ENCODE results near the gene ADARB2. TPM values are rescaled to one million over a fixed set of nuclear protein-coding genes. Genes with fewer than 3 reads are reported as not detected.

Gene ADARB2
- total RNA-seq, 2 donors from 2014 or later, result 1.1 to 1.8 TPM

DNA sequence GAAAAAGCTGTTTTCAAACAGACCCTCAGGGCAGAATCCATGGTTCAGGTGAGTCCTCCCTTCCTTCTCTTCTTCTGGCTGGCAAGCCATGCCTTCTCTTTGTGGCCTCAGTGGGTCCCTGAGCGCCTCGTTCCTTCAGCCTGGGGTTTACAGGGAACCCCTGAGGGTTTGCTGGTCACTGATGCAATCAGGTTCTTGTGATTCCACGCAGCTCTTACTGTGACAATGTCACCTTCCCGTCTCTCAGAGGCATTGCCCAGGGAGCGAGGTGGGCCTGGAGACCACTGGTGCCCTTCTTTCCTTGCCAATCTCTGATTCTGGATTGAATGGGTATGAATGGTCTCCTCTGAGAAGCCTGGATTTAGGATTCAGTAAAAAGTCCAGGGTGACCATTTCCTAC lies 132.2 kb downstream of the ADARB2 start:
- peaks cover 3% of the 10 kb centered on the region for H3K27me3 Mint-ChIP-seq (ENCODE audit: insufficient read depth)

DNA sequence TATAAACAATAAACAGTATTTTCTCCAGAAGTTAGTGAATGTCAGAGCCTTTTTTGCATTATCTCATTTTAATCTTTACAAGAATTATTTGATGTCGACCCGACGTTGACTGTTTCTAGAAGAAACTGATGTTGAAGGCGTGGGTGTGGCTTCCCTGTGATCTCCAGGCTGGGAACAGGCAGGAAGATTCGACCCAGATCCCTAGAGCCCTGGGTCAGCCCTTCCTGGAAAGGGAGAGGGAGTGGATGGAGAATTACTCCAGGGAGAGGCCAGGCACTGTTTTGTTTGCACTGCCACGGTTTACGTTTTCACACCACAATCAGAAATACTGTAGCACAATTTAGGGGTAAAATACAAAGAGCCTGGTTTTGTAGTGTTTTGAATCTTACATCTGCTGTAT lies 133.1 kb downstream of the ADARB2 start:
- H3K36me3 ChIP-seq (ENCODE audit: control insufficient read depth, insufficient read depth, low read length), result no peaks in the 10 kb centered on the region
- 74 to 92% methylated on average over 3 to 7 of the region's 7 CpGs for WGBS, 2 experiments (ENCODE audit: insufficient coverage in 1 of 2, insufficient read length in 1 of 2)

More for the DNA sequence above, 132.2 kb downstream of the ADARB2 start:
- Histone ChIP-seq H3K27me3 (ENCODE audit: control insufficient read depth, insufficient read depth, low read length, poor library complexity, severe bottlenecking) (no peaks in the 10 kb centered on the region), H3K9me3 (ENCODE audit: control insufficient read depth, low read length) (no peaks in the 10 kb centered on the region), H3K36me3 (ENCODE audit: control insufficient read depth, insufficient read depth, low read length) (no peaks in the 10 kb centered on the region), H3K4me1 (ENCODE audit: control insufficient read depth, insufficient read depth, low read length) (peaks cover 4% of the 10 kb centered on the region), H3K4me3 (ENCODE audit: low read length) (no peak overlapping the region), H3K9ac (ENCODE audit: extremely low read depth, low read length, poor library complexity, severe bottlenecking) (no peak overlapping the region), H3K27ac (ENCODE audit: low read depth, low read length) (no peak overlapping the region)
- H3K4me3 Mint-ChIP-seq, result no peak overlapping the region
- 83 to 89% methylated on average over 3 to 5 of the region's 5 CpGs for WGBS, 2 experiments (ENCODE audit: insufficient coverage in 1 of 2, insufficient read length in 1 of 2)
- TF ChIP-seq, protein P1, sequence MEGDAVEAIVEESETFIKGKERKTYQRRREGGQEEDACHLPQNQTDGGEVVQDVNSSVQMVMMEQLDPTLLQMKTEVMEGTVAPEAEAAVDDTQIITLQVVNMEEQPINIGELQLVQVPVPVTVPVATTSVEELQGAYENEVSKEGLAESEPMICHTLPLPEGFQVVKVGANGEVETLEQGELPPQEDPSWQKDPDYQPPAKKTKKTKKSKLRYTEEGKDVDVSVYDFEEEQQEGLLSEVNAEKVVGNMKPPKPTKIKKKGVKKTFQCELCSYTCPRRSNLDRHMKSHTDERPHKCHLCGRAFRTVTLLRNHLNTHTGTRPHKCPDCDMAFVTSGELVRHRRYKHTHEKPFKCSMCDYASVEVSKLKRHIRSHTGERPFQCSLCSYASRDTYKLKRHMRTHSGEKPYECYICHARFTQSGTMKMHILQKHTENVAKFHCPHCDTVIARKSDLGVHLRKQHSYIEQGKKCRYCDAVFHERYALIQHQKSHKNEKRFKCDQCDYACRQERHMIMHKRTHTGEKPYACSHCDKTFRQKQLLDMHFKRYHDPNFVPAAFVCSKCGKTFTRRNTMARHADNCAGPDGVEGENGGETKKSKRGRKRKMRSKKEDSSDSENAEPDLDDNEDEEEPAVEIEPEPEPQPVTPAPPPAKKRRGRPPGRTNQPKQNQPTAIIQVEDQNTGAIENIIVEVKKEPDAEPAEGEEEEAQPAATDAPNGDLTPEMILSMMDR (conservative IDR thresholded peaks at IDR 0.05), result no peak
- H3K27ac Mint-ChIP-seq, result no peak overlapping the region
- peaks cover 6% of the 10 kb centered on the region for H3K4me1 Mint-ChIP-seq
- H3K9me3 Mint-ChIP-seq, result no peaks in the 10 kb centered on the region
- no peak for DNase-seq
- no peaks in the 10 kb centered on the region for H3K36me3 Mint-ChIP-seq (ENCODE audit: low read depth)

DNA sequence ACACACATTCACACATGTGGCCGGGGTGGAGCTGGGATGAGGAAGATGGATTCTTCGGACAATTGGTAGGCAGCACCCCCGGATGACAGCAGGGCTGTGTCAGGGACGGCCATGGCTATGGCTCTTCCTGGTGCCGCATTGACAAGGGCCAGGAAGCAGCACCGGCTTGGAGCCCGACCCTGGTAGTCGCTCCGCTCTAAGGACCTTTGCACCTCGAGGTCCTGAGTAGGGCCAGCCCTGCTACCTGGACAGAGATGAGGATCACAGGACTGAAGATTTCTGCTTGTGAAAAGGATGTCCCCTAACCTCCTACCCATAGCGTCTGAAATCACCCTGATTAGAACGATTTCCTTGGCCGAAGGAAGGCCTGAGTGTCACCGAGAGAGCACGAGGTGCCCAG lies 134.1 kb downstream of the ADARB2 start:
- no peak overlapping the region for H3K4me3 ChIP-seq (ENCODE audit: low read length)
- no peak overlapping the region for H3K27ac ChIP-seq (ENCODE audit: low read depth, low read length)
- Mint-ChIP-seq H3K4me1 (no peaks in the 10 kb centered on the region), H3K36me3 (ENCODE audit: low read depth) (no peaks in the 10 kb centered on the region), H3K27ac (no peak overlapping the region), H3K4me3 (no peak overlapping the region), H3K9me3 (no peaks in the 10 kb centered on the region), H3K27me3 (ENCODE audit: insufficient read depth) (no peaks in the 10 kb centered on the region)
- 78 to 81% methylated on average over 13 to 15 of the region's 15 CpGs for WGBS, 2 experiments (ENCODE audit: insufficient coverage in 1 of 2, insufficient read length in 1 of 2)
- no peaks in the 10 kb centered on the region for H3K27me3 ChIP-seq (ENCODE audit: control insufficient read depth, insufficient read depth, low read length, poor library complexity, severe bottlenecking)
- TF ChIP-seq, protein P1 (conservative IDR thresholded peaks at IDR 0.05), result no peak
- DNase-seq, result no peak
- no peaks in the 10 kb centered on the region for H3K4me1 ChIP-seq (ENCODE audit: control insufficient read depth, insufficient read depth, low read length)
- H3K36me3 ChIP-seq (ENCODE audit: control insufficient read depth, insufficient read depth, low read length), result no peaks in the 10 kb centered on the region
- H3K9me3 ChIP-seq (ENCODE audit: control insufficient read depth, low read length), result no peaks in the 10 kb centered on the region
- H3K9ac ChIP-seq (ENCODE audit: extremely low read depth, low read length, poor library complexity, severe bottlenecking), result no peak overlapping the region

More for the DNA sequence above, 133.1 kb downstream of the ADARB2 start:
- H3K9me3 ChIP-seq (ENCODE audit: control insufficient read depth, low read length), result no peaks in the 10 kb centered on the region
- H3K36me3 Mint-ChIP-seq (ENCODE audit: low read depth), result no peaks in the 10 kb centered on the region
- H3K9me3 Mint-ChIP-seq, result no peaks in the 10 kb centered on the region
- H3K4me1 Mint-ChIP-seq, result peaks cover 4% of the 10 kb centered on the region
- H3K4me1 ChIP-seq (ENCODE audit: control insufficient read depth, insufficient read depth, low read length), result peaks cover 4% of the 10 kb centered on the region
- peaks cover under 1% of the 10 kb centered on the region for H3K27me3 Mint-ChIP-seq (ENCODE audit: insufficient read depth)
- no peak overlapping the region for H3K9ac ChIP-seq (ENCODE audit: extremely low read depth, low read length, poor library complexity, severe bottlenecking)
- no peak overlapping the region for H3K4me3 Mint-ChIP-seq
- no peak overlapping the region for H3K27ac Mint-ChIP-seq
- H3K27me3 ChIP-seq (ENCODE audit: control insufficient read depth, insufficient read depth, low read length, poor library complexity, severe bottlenecking), result no peaks in the 10 kb centered on the region
- H3K4me3 ChIP-seq (ENCODE audit: low read length), result no peak overlapping the region
- TF ChIP-seq, protein P1 (conservative IDR thresholded peaks at IDR 0.05), result no peak
- peak; percentile 44 for DNase-seq
- H3K27ac ChIP-seq (ENCODE audit: low read depth, low read length), result no peak overlapping the region
